Naive thymus-derived CD4-positive, alpha-beta T cell (primary cell): ENCODE results near the gene ITPR1. TPM values are rescaled to one million over a fixed set of nuclear protein-coding genes. Genes with fewer than 3 reads are reported as not detected.
A peak's percentile ranks its signal among the peaks of the same experiment; 100 is the strongest.

Source experiments
- ATAC-seq: fragments of 150-1000 bp; cut with Tn5 transposase; 2 replicates; pipeline ENCODE4 v1.10.0; 2021; ENCODE audit warnings: mild to moderate bottlenecking, moderate library complexity
- CTCF ChIA-PET: fragments of 350-600 bp; sonication (Branson Sonifier 250); formaldehyde crosslinking; loops from one replicate; lab custom pipeline; 2021; ENCODE audit warnings: antibody characterized with exemption; lab: Charles Lee
- POLR2A ChIA-PET: fragments of 350-600 bp; sonication (Branson Sonifier 250); formaldehyde crosslinking; loops from one replicate; lab custom pipeline; 2021; ENCODE audit warnings: antibody characterized with exemption, inconsistent platforms; lab: Charles Lee
- DNase-seq, 9 donors: peaks; one replicate each; pipeline versions ENCODE4 v3.0.0 to v3.0.0-alpha.2; 2020 to 2022; ENCODE audit warnings: mixed read lengths in 1 of 9
- H3K27ac ChIP-seq: one replicate; pipeline ENCODE4 v1.7.0; 2013; ENCODE audit warnings: mild to moderate bottlenecking, low read depth, low read length, moderate library complexity
- H3K27me3 ChIP-seq, 2 donors: one replicate each; pipeline ENCODE4 v1.7.0; 2013; ENCODE audit warnings: low read length in 2 of 2, mild to moderate bottlenecking in 2 of 2, moderate library complexity in 2 of 2; ENCODE audit not compliant: control insufficient read depth in 2 of 2, insufficient read depth in 2 of 2
- H3K36me3 ChIP-seq, 3 experiments: 1 replicate in 2 of 3; 2 replicates in 1 of 3; pipeline ENCODE4 v1.7.0; 2013; ENCODE audit warnings: low read length in 3 of 3, mild to moderate bottlenecking in 3 of 3, moderate library complexity in 1 of 3; ENCODE audit not compliant: insufficient read depth in 3 of 3, control insufficient read depth in 2 of 3
- H3K4me1 ChIP-seq, 2 donors: one replicate each; pipeline ENCODE4 v1.7.0; 2013; ENCODE audit warnings: low read length in 2 of 2, mild to moderate bottlenecking in 2 of 2, moderate library complexity in 1 of 2; ENCODE audit not compliant: control insufficient read depth in 2 of 2, insufficient read depth in 2 of 2
- H3K4me3 ChIP-seq: 2 replicates; pipeline ENCODE4 v1.7.0; 2013; ENCODE audit warnings: mild to moderate bottlenecking, low read length
- H3K9me3 ChIP-seq, 3 experiments: 1 replicate in 2 of 3; 2 replicates in 1 of 3; pipeline ENCODE4 v1.7.0; 2013; ENCODE audit warnings: low read length in 3 of 3; ENCODE audit not compliant: control insufficient read depth in 2 of 3
- H3K27ac Mint-ChIP-seq, 9 donors: one replicate each; pipeline ENCODE4 v1.8.0; 2020 to 2022; ENCODE audit warnings: mixed read lengths in 9 of 9, mild to moderate bottlenecking in 8 of 9, moderate library complexity in 5 of 9, inconsistent platforms in 2 of 9
- H3K27me3 Mint-ChIP-seq, 5 donors: one replicate each; pipeline ENCODE4 v1.8.0; 2021 to 2022; ENCODE audit warnings: mixed read lengths in 5 of 5, mild to moderate bottlenecking in 1 of 5
- H3K36me3 Mint-ChIP-seq, 5 donors: one replicate each; pipeline ENCODE4 v1.8.0; 2020 to 2022; ENCODE audit warnings: mixed read lengths in 5 of 5, mild to moderate bottlenecking in 3 of 5, inconsistent platforms in 1 of 5
- H3K4me1 Mint-ChIP-seq, 7 donors: one replicate each; pipeline ENCODE4 v1.8.0; 2020 to 2022; ENCODE audit warnings: mixed read lengths in 7 of 7, mild to moderate bottlenecking in 3 of 7, inconsistent platforms in 1 of 7
- H3K4me3 Mint-ChIP-seq, 10 donors: one replicate each; pipeline ENCODE4 v1.8.0; 2020 to 2022; ENCODE audit warnings: mild to moderate bottlenecking in 10 of 10, mixed read lengths in 10 of 10, moderate library complexity in 6 of 10, inconsistent platforms in 2 of 10
- H3K9me3 Mint-ChIP-seq, 11 donors: one replicate each; pipeline ENCODE4 v1.8.0; 2020 to 2022; ENCODE audit warnings: mixed read lengths in 11 of 11, mild to moderate bottlenecking in 4 of 11, inconsistent platforms in 1 of 11, moderate library complexity in 1 of 11
- intact Hi-C, 2 donors: fragments of 100-400 bp; cut with micrococcal nuclease; formaldehyde crosslinking; loops; one replicate each; pipeline ENCODE4 v1.15.1; 2023
- polyA plus RNA-seq, 2 donors: library from polyadenylated mRNA; unstranded; fragments of 300-500 nt; fragmentation: Illumina TruSeq; gene quantifications; one replicate each; pipeline ENCODE4 v1.2.3, GENCODE V29; 2021
- total RNA-seq, 6 experiments: library from RNA in 5 of 6; stranded (reverse) in 5 of 6; gene quantifications; 1 replicate in 5 of 6; 2 replicates in 1 of 6; pipeline ENCODE4 v1.2.3 and lab custom pipeline; 2021 to 2026

The ITPR1 gene
- total and polyA plus RNA-seq, 7 experiments from 2014 or later: 15.1 to 118 (median 83.8) TPM

- peaks cover 0 to 27% (median 0%) of the 10 kb centered on the region in 5 donors for H3K36me3 Mint-ChIP-seq
- Histone ChIP-seq H3K4me1 (peaks cover 13 to 15% of the 10 kb centered on the region in 2 donors), H3K27ac (no peak overlapping the region), H3K4me3 (no peak overlapping the region), H3K9me3 (no peaks in the 10 kb centered on the region), H3K36me3 (no peaks in the 10 kb centered on the region), H3K27me3 (no peaks in the 10 kb centered on the region)
- no peak overlapping the region for H3K4me3 Mint-ChIP-seq
- ChIA-PET CTCF (no interaction called here), POLR2A (no interaction called here)
- no peaks in the 10 kb centered on the region for H3K27me3 Mint-ChIP-seq
- H3K27ac Mint-ChIP-seq: peak overlapping the region in 1 of 9 donors; percentile 49
- no peak for DNase-seq
- no peak for ATAC-seq
- H3K4me1 Mint-ChIP-seq: peaks cover 17 to 39% (median 18%) of the 10 kb centered on the region in 7 donors
- intact Hi-C loops: loop anchor here in 1 of 2 donors (5.0 kb wide), 1 partner anchor 90 kb away; the partner anchor contains the start of gene BHLHE40
- H3K9me3 Mint-ChIP-seq: peaks cover 0 to 5% (median 0%) of the 10 kb centered on the region in 11 donors
Measured at GRCh38 chr3:4887177-4887576, 394.0 kb downstream of the ITPR1 start.

GRCh38 chr3:4888913-4889846 lies 396.0 kb downstream of the ITPR1 start:
- no peak overlapping the region for H3K27ac ChIP-seq
- peaks cover 17 to 39% (median 18%) of the 10 kb centered on the region in 7 donors for H3K4me1 Mint-ChIP-seq
- ChIA-PET POLR2A (interaction anchor here (0.6 kb wide), 2 partner anchors 22 to 67 kb away, joined by 3 to 4 read pairs; no protein-coding TSS in a partner anchor), CTCF (interaction anchor here (1.6 kb wide), 1 partner anchor 93 kb away, joined by 3 read pairs; no protein-coding TSS in a partner anchor)
- H3K9me3 Mint-ChIP-seq: peaks cover 0 to 5% (median 0%) of the 10 kb centered on the region in 11 donors
- intact Hi-C loops: loop anchor here (1.0 to 5.0 kb wide), 8 partner anchors 9 to 166 kb away; partner anchors contain the start of gene BHLHE40 (in 1 of the 2)
- H3K4me3 Mint-ChIP-seq: peak overlapping the region in 8 of 10 donors; percentile 0 to 63 (median 36)
- H3K36me3 ChIP-seq: no peaks in the 10 kb centered on the region
- H3K27me3 Mint-ChIP-seq: no peaks in the 10 kb centered on the region
- H3K9me3 ChIP-seq: no peaks in the 10 kb centered on the region
- no peaks in the 10 kb centered on the region for H3K27me3 ChIP-seq
- no peak overlapping the region for H3K4me3 ChIP-seq
- peak; percentile 90 for ATAC-seq
- H3K36me3 Mint-ChIP-seq: peaks cover 0 to 25% (median 0%) of the 10 kb centered on the region in 5 donors
- peak overlapping the region in 7 of 9 donors; percentile 18 to 91 (median 57) for H3K27ac Mint-ChIP-seq
- DNase-seq: peak in 6 of 9 donors; percentile 9 to 51 (median 39)
- H3K4me1 ChIP-seq: peaks cover 13 to 15% of the 10 kb centered on the region in 2 donors

- CTCF ChIA-PET: interaction anchor here (1.6 kb wide), 1 partner anchor 92 kb away, joined by 3 read pairs; no protein-coding TSS in a partner anchor
- intact Hi-C loops: loop anchor here (1.0 to 5.0 kb wide), 8 partner anchors 8 to 167 kb away; partner anchors contain the start of gene BHLHE40 (in 1 of the 2)
- peak overlapping the region in 4 of 9 donors; percentile 53 to 91 (median 57) for H3K27ac Mint-ChIP-seq
Measured at GRCh38 chr3:4889896-4890295, 396.7 kb downstream of the ITPR1 start.

GRCh38 chr3:4894891-4895530 lies 401.9 kb downstream of the ITPR1 start:
- H3K4me1 Mint-ChIP-seq: peaks cover under 1 to 45% (median 2%) of the 10 kb centered on the region in 7 donors
- intact Hi-C loops: no loop called here
- no peaks in the 10 kb centered on the region for H3K4me1 ChIP-seq
- no peaks in the 10 kb centered on the region for H3K27me3 Mint-ChIP-seq
- no peaks in the 10 kb centered on the region for H3K36me3 ChIP-seq
- ChIA-PET POLR2A (no interaction called here), CTCF (interaction anchor here (0.7 kb wide), 1 partner anchor 12 kb away, joined by 3 read pairs; no protein-coding TSS in a partner anchor)
- no peak for ATAC-seq
- H3K9me3 Mint-ChIP-seq: peaks cover 0 to 3% (median 0%) of the 10 kb centered on the region in 11 donors
- no peaks in the 10 kb centered on the region for H3K9me3 ChIP-seq
- H3K36me3 Mint-ChIP-seq: peaks cover 0 to 13% (median 0%) of the 10 kb centered on the region in 5 donors
- H3K27me3 ChIP-seq: no peaks in the 10 kb centered on the region
- no peak for DNase-seq
- peak overlapping the region in 1 of 9 donors; percentile 30 for H3K27ac Mint-ChIP-seq
- no peak overlapping the region for H3K4me3 Mint-ChIP-seq
- H3K4me3 ChIP-seq: no peak overlapping the region
- no peak overlapping the region for H3K27ac ChIP-seq

More at GRCh38 chr3:4889896-4890295, 396.7 kb downstream of the ITPR1 start:
- Histone ChIP-seq H3K36me3 (no peaks in the 10 kb centered on the region), H3K4me3 (no peak overlapping the region), H3K27ac (no peak overlapping the region), H3K4me1 (peaks cover 13 to 15% of the 10 kb centered on the region in 2 donors), H3K27me3 (no peaks in the 10 kb centered on the region), H3K9me3 (no peaks in the 10 kb centered on the region)
- Mint-ChIP-seq H3K9me3 (peaks cover 0 to 5% (median 0%) of the 10 kb centered on the region in 11 donors), H3K4me3 (peak overlapping the region in 4 of 10 donors; percentile 26 to 63 (median 35)), H3K4me1 (peaks cover 17 to 42% (median 18%) of the 10 kb centered on the region in 7 donors), H3K27me3 (no peaks in the 10 kb centered on the region), H3K36me3 (peaks cover 0 to 25% (median 0%) of the 10 kb centered on the region in 5 donors)
- DNase-seq (no peak), ATAC-seq (no peak)
- POLR2A ChIA-PET: interaction anchor here (0.5 kb wide), 1 partner anchor 8 kb away, joined by 4 read pairs; no protein-coding TSS in a partner anchor

DNA sequence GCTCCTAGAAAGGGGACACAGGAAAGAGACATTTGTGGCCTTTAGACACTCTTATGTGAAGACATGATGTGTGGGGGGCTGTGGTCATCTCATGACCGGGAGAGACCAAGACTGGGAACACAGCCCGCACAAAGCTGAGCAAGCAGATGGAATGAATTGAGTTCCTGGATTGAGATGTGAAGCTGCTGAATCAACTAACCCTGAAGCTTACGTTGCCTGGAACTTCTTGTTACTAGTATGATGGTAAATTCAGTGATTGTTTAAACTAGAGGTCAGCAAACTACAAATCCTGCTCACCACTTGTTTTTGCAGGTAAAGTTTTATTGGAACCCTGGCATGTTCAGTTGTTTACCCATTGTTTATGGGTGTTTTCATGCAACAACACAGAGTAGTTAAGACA lies 402.7 kb downstream of the ITPR1 start:
- intact Hi-C loops: no loop called here
- no peaks in the 10 kb centered on the region for H3K4me1 ChIP-seq
- peaks cover 0 to 53% (median 5%) of the 10 kb centered on the region in 7 donors for H3K4me1 Mint-ChIP-seq
- no peaks in the 10 kb centered on the region for H3K27me3 ChIP-seq
- no peak overlapping the region for H3K4me3 Mint-ChIP-seq
- no peak overlapping the region for H3K4me3 ChIP-seq
- CTCF ChIA-PET: interaction anchor here (0.7 kb wide), 1 partner anchor 11 kb away, joined by 3 read pairs; no protein-coding TSS in a partner anchor
- peaks cover 0 to 3% (median 0%) of the 10 kb centered on the region in 11 donors for H3K9me3 Mint-ChIP-seq
- POLR2A ChIA-PET: no interaction called here
- ATAC-seq: no peak
- no peaks in the 10 kb centered on the region for H3K9me3 ChIP-seq
- no peaks in the 10 kb centered on the region for H3K27me3 Mint-ChIP-seq
- H3K27ac ChIP-seq: no peak overlapping the region
- no peak for DNase-seq
- H3K36me3 ChIP-seq: no peaks in the 10 kb centered on the region
- peak overlapping the region in 1 of 9 donors; percentile 76 for H3K27ac Mint-ChIP-seq
- H3K36me3 Mint-ChIP-seq: peaks cover 0 to 19% (median 0%) of the 10 kb centered on the region in 5 donors
